AG04449 (cell line): ENCODE data around the gene ERVW-1.

Experiments
- CTCF ChIA-PET: fragments of 350-600 bp; formaldehyde crosslinking; extraction: SDS; loops from one replicate; lab custom pipeline; 2021; ENCODE audit warnings: antibody characterized with exemption; lab: Yijun Ruan, JAX
- POLR2A ChIA-PET: fragments of 400-600, 350-600 bp; formaldehyde crosslinking; extraction: SDS; loops from one replicate; lab custom pipeline; 2020; ENCODE audit warnings: antibody characterized with exemption, inconsistent platforms; lab: Yijun Ruan, JAX
- DNase-seq: peaks from one replicate; pipeline ENCODE4 v3.0.0-alpha.2; 2010; ENCODE audit warnings: low read depth, low spot score
- H3K4me3 ChIP-seq: 2 replicates; pipeline ENCODE4 v1.5.1; 2011; ENCODE audit warnings: low read depth, mild to moderate bottlenecking, control low read depth, low read length
- TF ChIP-seq, protein P1 (sequence below): IDR thresholded peaks from one replicate; pipeline ENCODE4 v1.5.1; 2011; ENCODE audit warnings: mild to moderate bottlenecking, moderate library complexity, low read length, control low read depth, inconsistent platforms; ENCODE audit not compliant: insufficient read depth; ENCODE audit errors: missing control alignments

The ERVW-1 gene

DNA sequence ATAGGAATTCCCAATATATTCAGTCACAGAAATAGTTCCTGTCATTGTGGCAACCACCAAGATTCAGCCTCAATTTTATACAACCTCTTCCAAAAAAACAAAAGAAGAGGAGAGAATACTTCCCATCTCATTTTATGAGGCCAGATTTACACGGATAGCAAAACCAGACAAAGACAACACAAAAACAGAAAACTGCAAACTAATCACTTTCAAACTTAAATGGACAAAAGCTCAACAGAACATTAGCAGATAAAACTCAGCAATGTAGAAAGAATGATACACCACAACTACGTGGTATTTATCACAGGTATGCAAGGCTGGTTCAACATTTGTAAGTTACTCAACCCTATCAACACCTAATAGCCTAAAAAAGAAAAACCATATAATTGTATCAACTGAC lies 28.6 kb upstream of the ERVW-1 start:
- no peak overlapping the region for H3K4me3 ChIP-seq
- TF ChIP-seq, protein P1, sequence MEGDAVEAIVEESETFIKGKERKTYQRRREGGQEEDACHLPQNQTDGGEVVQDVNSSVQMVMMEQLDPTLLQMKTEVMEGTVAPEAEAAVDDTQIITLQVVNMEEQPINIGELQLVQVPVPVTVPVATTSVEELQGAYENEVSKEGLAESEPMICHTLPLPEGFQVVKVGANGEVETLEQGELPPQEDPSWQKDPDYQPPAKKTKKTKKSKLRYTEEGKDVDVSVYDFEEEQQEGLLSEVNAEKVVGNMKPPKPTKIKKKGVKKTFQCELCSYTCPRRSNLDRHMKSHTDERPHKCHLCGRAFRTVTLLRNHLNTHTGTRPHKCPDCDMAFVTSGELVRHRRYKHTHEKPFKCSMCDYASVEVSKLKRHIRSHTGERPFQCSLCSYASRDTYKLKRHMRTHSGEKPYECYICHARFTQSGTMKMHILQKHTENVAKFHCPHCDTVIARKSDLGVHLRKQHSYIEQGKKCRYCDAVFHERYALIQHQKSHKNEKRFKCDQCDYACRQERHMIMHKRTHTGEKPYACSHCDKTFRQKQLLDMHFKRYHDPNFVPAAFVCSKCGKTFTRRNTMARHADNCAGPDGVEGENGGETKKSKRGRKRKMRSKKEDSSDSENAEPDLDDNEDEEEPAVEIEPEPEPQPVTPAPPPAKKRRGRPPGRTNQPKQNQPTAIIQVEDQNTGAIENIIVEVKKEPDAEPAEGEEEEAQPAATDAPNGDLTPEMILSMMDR, result no peak
- ChIA-PET POLR2A (no interaction called here), CTCF (interaction anchor here (1.2 kb wide), 1 partner anchor 45 kb away, joined by 4 read pairs; no protein-coding TSS in a partner anchor)
- no peak for DNase-seq

GRCh38 chr7:92504563-92504962 lies 26.8 kb upstream of the ERVW-1 start:
- ChIA-PET CTCF (no interaction called here), POLR2A (no interaction called here)
- no peak overlapping the region for H3K4me3 ChIP-seq
- DNase-seq, result no peak
- TF ChIP-seq, protein P1, result no peak

DNA sequence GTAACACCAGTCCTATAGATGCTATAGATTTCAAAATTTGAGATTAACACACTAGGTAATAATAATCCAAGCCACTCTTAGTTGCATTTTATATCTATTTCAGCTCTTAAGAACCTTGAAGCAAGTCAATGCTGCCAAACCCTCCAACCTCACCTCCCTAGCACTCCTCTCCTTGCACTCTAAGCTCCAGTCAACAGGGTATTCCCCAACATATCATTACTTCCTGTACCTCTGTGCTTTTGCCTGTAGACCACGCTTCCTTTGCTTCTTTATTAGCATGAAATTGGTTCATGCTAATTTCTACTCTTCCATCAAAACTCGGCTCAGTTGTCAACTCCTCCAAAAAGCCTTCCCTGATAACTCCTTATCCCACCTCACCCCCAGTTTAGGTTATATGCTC lies 26.0 kb upstream of the ERVW-1 start:
- TF ChIP-seq, protein P1, result no peak
- POLR2A ChIA-PET, result no interaction called here
- CTCF ChIA-PET, result no interaction called here
- H3K4me3 ChIP-seq, result no peak overlapping the region
- no peak for DNase-seq

DNA sequence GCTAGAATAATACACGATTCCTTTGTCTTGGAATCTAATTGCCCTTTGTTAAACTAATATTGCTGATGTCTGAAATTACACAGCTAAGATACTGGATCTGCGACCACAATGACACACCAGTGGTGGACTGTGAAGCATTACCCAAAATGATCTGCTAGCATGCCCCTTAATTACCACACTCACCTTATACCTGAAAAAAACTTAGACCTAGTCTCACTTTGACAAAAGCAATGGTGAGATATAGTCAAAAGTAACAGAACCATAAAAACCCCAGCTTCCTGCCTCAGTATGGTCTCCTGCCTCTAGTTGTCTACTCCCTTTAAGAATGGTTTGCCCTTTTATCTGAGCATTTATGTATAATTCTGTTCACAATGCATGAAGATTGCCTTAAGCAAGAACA lies 20.8 kb upstream of the ERVW-1 start:
- no peak overlapping the region for H3K4me3 ChIP-seq
- TF ChIP-seq, protein P1, result no peak
- ChIA-PET CTCF (no interaction called here), POLR2A (no interaction called here)
- DNase-seq, result no peak

DNA sequence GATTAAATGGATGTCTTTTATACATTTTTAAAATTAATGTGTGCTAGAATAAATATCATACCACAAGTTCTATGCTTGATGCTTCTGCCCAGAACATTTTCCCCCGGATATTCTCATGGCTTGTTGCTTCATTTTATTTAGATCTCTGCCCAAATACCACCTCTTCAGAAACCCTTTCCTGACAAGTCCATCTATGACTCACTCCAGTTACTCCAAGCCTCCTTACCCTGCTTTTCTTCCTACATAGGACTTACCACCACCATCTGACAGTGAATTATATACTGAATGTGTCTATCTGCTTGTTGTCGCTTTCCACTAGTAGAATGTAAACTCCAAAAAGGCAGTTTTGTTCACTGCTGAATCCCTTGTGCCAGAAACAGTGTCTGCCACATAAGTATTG lies 19.1 kb upstream of the ERVW-1 start:
- DNase-seq, result no peak

DNA sequence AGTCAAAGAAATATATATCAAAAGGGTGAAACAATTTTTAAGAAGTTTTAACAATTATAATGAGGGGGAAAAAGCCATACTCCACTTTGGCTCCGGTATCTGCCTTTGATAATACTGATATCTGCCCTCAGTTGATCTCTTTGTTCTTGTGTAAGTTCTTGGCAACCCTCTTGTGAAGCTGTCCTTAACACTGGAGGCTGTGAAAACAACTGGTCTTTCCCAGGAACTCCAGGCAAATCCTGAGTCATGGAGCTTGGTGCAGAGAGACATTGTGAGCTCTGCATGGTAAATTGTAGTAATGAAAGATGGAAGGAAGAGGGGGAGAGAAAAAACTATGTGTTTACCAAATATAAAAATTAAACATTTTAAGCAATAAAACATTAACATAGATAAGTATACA lies 11.9 kb upstream of the ERVW-1 start:
- POLR2A ChIA-PET, result no interaction called here
- CTCF ChIA-PET, result interaction anchor here (0.6 to 1.3 kb wide), 2 partner anchors 41 kb away, joined by 3 to 5 read pairs; partner anchors contain the start of gene GATAD1
- no peak overlapping the region for H3K4me3 ChIP-seq
- peak; percentile 10 for DNase-seq
- TF ChIP-seq, protein P1, result no peak

More for the DNA sequence above, 19.1 kb upstream of the ERVW-1 start:
- ChIA-PET POLR2A (no interaction called here), CTCF (no interaction called here)
- no peak overlapping the region for H3K4me3 ChIP-seq
- TF ChIP-seq, protein P1, result no peak
